DMS79 (cell line): Measurements from ENCODE around the gene INSL6.
"Not testable (repeated sequence)": the region's sequence is repeated elsewhere in the genome, so short reads cannot be mapped to it uniquely, and the experiment has no call there.

Experiments
- DNase-seq: peaks from one replicate; lab custom pipeline; 2025; lab: John Stamatoyannopoulos, UW

INSL6 gene, protein sequence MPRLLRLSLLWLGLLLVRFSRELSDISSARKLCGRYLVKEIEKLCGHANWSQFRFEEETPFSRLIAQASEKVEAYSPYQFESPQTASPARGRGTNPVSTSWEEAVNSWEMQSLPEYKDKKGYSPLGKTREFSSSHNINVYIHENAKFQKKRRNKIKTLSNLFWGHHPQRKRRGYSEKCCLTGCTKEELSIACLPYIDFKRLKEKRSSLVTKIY

DNA sequence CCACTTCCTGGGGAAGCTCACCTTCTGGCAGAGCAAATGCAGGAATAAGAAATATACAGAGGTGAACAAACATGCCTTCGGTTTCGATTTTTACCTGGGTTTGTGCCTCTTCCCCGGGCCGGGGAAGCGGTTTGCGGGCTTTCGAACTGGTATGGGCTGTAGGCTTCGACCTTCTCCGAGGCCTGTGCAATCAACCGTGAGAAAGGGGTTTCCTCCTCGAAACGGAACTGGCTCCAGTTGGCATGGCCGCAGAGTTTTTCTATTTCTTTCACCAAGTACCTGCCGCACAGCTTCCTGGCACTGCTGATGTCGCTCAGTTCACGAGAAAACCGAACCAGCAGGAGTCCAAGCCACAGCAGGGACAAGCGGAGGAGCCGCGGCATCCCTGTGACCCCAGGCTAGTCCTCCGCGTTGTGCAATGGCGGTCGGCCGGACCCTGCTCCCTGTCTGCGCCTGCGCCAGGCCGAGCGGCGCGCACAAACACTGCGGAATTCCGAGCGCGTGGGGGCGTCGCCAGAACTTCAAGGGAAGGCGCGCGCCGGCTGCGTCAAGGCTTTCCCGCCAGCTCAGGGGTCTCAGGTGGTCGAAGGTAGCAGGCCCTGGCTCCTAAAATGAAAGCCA is at the start of gene INSL6:
INSL6 (minus strand) TSS at position 420 of the 621 bp plus-strand sequence; CDS start at position 383, 37 bp downstream.
- no peak for DNase-seq

DNA sequence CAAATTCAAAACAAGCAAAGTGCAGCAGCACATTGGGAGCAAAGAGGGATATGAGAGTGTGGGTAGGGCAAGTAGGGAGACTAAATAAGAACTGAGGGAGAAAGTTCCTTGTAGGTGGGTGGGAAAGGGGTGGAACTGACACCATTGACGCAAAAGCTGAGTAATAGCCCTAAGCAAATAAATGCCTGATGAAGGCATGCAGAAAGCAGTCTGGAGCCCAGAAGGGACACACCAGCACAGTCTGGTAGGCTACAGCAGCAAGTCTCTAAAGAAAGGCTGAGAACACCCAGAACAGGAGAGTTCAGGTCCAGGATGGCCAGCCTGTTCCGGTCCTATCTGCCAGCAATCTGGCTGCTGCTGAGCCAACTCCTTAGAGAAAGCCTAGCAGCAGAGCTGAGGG is 45.8 kb upstream of the INSL6 start, which contains the start of gene INSL4:
INSL4 (plus strand) TSS at position 208 of the 400 bp plus-strand sequence; CDS start at position 313, 105 bp downstream.
- DNase-seq = no peak

DNA sequence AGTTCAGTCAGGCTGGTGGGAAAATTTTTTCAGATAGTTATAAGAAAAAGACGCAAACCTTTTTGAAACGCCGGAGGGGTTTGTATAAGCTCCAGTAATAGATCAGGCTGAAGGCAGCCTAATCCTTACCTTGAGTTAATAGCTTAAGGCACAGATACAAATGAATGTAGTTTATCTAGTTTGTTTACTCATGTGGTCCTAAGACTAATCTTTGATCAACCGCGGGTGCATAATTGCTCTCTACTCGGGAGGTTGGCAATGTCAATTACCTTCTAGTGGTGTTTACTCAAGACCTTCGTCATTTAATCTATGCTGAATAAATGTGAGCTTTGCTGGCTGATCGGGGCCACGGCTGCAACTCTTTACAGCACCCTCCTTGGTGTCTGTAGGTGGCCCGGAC is 45.1 kb upstream of the INSL6 start:
- no peak for DNase-seq

DNA sequence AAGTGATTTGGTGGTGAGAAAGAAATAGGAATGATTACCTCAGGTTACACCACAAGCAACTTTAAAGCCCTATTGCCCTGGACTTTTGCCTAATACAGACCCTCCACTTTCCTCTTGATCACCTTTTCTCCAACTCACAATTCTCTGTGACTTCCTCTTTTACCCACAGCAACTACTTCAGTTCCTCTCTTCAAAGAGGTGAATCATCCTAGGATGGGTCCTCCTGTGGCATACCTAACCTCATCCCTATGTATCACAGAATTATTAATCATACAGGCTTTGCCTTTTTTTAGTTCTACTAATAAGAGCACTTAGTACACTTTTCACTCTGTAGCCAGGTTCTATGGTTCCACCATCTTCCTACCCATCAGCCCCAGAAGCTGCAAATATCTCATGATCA is 19.6 kb upstream of the INSL6 start:
- DNase-seq = no peak

DNA sequence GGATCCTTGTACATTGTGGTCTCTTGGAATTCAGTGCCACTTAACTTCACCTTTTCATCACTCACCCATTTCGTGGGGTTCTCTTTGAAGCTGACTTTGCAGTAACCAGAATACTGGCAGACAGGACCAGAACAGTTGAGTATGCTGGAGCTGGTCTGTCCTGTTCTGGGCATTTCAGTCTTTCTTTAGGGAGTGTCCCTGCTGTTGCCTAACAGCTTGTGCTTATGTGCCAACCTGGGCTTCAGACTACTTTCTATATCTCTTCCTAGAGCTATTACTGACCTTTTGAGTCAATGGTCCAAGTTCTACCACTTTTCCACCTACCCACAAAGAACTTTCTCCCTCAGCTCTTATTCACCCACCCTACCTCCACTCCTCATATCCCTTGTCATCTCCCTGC is 10.0 kb upstream of the INSL6 start:
- DNase-seq = no peak

DNA sequence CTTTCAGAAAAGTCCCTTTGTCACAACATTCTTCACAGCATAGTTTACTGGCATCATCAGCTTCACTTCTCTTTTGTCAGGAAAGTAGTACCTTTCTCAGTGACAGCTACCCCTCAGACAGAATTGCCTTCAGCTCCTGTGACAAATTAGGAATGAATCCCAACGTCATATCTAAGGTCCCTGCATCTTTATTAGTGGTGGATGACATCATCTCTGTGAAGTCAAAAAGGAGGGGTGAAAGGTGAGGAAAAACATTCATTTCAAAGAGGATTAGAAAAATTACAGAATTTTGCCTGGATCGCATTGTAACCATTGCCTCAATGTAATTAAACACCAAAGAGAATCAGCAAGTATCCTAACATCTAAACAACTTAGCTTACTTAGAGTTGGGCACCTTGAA is 7.9 kb upstream of the INSL6 start:
- DNase-seq = no peak

DNA sequence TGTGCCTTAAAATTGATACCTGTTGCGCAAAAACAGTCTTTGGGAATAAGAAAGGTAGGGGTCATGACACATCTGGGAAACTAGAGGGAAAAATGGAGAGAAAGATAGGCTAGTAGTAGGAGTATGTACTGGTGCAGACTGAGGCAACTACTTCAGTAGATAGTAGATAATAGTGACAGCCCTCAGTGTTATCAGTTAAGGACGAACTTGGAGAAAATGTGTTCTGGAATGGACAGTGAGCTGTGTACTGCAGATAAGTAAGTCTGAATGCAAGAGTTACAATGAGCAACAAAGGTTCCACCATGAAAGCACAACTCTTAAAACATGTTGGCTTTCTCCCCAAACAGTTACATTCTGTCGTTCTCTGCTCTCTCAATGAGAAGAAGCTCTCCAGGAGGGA is 6.5 kb upstream of the INSL6 start:
- DNase-seq = no peak

DNA sequence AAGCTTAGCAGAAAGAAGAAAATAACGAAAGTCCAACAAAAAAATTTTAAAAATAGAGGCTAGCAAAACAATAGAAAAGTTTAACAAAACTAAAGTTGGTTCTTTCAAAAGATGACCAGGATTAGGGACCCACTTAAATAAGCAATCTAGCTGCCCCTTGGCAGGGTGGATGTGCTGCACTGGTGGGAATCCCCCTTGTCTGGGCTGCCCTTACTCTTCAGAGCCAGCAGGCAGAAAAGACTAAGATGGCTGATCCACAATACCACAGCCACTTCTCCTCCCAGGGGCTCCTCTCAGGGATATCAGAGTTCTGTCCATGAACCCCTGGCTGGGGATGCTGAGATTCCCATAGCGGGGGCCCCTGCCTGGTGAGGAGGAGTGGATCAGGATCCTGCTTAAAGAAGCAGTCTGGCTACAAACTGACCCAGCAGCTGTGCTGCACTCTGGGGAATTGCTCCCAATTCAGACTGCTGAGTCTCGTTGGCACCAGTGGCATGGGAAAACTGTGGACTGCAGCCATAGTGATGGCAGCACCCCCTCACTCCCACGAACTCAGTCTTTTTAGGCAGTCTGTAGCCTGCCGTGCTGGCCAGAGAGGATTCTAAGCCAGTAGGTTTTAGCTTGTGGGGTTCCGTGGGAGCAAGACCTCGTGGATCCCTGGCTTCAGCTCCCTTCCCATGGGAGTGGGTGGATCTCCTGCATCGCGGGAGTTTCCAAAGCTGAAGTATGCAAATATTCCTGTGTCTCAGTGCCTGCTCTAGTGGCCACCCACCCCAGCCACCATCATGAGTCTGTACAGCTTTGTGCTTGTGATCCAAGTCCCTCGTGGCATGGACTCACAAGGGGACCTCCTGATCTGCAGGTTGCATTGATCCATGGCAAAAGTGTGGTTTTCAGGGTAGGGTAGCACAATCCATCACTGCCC is 2.9 kb upstream of the INSL6 start:
- no peak for DNase-seq

DNA sequence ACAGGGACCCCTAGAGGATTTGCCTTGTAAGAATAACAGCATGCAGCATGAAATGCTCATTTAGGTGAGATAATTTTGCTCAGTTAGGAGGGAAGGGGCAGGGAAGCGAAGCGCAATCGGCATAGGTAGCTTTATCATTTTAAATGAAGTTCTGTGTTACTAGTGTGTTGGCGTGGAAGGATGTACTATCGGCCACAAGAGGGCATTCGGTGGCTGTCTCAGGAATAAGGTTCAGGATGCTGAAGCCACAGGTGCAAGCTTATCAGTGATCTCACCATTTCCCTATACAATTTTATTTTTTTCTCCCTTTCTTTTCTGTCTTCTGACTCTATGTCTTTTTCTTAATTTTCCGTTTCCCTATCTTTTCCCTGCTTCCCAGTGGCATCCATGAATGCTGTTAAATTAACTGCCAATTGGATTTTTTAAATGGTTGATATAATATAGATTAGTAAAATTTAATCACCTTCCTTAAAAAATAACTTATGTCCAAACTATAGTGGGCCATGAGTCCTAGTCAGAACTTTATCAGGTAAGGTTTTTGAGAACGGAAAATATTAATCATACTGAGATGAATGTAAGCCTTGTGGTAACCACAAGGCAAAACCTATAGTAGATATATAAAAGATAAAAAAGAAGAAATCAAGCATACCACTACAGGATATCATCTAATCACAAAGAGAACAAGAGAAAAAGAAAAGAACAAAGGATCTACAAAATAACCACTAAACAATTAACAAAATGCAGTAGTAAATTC is 1.2 kb upstream of the INSL6 start:
- DNase-seq = no peak

DNA sequence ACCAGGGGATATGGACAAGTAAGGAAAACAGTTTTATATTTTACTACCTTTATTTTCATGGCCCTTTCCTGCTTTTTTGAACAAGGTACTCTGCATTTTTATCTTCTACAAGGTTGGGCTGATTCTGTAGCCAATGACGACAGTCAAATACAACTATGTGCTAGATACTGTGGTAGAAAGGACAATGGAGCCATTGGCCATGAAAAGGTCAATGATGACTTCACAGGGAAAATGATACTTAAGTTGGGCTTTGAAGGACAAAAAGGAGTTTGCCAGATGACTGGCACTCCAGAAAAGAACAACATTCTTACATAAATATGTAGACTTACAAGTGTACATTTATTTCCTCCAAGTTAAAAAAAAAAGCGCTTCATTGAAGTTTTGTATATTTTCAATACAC is 663 bp downstream of the INSL6 start:
- no peak for DNase-seq

DNA sequence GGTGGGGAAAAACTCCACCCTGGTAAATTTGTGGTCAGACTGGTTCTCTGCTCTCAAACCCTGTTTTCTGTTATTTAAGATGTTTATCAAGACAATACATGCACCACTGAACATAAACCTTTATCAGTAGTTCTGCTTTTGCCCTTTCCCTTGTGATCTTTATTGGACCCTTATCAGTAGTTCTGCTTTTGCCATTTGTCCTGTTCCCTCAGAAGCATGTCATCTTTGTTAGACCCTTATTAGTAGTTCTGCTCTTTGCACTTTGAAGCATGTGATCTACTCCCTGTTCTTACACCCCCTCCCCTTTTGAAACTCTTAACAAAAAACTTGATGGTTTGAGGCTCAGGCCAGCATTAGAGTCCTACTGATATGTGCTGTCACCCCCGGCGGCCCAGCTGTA is 4.8 kb downstream of the INSL6 start:
- not testable (repeated sequence) for DNase-seq

DNA sequence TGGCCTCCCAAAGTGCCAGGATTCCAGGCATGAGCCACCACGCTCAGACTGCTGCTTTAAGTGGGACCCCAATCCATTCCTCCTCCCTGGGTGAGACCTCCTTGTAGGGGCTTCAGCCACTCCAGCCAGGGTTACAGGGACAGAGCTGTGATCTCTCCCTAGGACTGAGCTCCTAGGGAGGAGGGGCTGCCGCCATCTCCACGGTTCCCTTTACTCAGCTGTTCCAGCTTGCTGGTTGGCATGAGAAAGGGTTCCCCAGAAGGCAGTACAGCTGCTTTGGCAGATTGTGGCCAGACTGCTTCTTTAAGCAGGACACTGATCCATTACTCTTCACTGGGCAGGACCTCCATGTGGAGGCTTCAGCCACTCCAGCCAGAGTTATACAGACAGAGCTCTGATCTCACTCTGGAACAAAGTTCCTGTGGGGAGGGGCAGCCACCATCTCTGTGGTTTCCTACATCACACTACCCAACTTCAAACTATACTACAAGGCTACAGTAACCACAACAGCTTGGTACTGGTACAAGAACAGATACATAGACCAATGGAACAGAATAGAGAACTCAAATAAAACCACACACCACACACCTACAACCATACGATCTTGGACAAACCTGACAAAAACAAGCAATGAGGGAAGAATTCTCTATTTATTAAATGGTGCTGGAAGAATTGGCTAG is 7.2 kb downstream of the INSL6 start:
- no peak for DNase-seq

DNA sequence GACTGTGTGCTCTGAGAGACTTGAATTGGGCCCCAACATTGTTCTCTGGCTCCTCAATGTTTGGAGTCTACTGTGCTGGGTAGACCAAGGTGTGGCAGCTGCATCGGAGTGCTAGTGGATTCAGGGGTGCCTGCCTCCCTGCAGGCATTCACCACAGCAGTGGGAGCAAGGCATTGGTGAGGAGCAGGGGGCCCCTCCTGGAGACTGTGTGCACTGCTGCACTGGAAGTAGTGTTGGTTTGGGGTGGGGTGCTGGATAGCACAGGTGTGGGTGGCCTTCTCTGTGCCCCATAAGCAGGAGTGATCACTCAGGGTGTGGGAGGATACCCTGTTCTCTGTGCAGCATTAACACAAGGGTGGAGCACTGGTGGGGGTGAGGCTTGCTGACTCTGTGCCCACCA is 39.2 kb downstream of the INSL6 start:
- DNase-seq = no peak

DNA sequence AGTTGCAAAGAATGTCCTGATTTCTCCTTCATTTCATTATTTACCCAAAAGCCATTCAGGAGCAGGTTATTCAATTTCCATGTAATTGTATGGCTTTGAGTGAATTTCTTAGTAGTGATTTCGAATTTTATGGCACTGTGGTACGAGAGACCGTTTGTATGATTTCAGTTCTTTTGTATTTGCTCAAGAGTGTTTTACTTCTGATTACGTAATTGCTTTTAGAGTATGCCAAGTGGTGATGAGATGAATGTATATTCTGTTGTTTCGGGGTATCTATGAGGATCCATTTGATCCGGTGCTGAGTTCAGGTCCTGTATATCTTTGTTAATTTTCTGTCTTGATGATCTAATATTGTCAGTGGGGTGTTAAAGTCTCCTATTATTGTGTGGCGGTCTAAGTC is 41.2 kb downstream of the INSL6 start:
- no peak for DNase-seq

DNA sequence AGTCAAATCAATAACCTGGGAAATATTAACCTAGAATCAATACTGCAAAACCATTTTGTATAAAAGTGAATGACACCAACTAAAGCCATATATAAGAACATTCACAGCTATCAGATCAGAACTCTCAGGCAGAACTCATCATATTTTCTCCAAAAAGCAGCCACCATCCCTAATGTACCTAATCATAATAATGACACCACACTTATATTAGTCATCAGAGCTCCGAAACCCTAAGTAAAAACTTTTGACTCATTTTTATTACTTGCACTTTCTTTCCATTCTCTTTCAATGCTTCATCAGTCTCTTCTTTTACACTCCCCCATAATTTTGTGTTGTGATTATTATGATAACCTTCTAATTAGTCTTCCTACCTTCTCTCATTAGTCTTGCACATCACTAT is 45.3 kb downstream of the INSL6 start:
- DNase-seq = no peak

DNA sequence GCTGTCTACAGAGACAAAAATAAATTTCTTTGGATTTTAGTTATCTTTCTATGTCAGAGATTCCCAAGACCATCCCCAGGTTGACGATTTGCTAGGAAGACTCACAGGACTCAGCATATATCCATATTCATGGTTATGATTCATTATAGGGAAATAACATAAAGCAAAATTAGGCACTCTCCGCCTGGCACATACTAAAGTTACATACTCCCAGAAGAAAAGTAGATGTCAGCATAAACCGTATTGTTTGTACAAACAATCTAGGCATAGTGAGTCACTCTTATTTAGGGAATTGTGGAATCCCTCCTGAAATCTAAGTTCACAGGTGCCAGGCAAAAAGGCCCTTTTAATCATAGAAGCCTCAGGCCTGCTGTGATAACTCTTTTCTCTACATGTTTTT is 62.9 kb downstream of the INSL6 start:
- DNase-seq = no peak

DNA sequence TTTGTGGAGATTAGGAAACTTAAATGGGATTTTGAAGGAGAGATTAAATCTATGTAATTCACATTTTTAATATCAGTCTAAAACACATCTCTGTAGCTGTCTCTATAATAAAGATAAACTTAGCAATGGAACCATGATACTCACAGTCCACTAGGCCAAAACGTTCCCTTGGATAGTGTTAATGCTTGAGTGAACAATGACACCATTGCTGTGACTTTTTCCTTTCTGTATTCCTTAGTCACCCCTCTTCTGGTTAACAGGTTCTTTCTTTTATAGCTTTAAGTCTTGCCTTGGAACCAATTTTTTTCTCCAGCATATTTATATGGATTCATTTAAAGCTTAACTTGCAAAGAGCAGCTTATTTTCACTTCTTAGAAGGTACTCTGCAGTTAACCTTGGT is 63.3 kb downstream of the INSL6 start:
- DNase-seq = no peak

DNA sequence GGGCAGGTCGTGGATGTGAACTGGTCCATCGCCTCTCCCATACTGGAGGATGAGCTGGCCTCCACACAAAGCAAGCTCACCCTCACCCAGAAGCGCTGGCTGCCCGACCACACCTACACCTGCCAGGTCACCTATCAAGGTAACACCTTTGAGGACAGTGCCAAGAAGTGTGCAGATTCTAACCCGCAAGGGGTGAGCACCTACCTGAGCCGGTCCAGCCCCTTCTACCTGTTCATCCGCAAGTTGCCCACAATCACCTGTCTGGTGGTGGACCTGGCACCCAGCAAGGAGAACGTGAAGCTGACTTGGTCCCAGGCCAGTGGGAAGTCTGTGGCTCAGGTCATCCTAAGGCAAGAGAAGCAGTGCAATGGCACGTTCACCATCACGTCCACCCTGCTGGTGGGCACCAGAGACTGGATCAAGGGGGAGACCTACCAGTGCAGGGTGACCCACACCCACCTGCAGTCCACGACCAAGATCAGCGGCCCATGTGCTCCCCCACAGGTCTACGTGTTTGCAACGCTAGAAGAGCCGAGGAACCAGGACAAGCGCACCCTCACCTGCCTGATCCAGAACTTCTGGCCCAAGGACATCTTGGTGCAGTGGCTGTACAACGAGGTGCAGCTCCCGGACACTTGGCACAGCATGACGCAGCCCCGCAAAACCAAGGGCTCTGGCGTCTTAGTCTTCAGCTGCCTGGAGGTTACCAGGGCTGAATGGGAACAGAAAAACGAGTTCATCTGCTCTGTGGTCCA is 71.3 kb downstream of the INSL6 start:
- no peak for DNase-seq
